A204.1 (cell line): ENCODE results near the gene NT5C2.
"Not testable (repeated sequence)": the region's sequence is repeated elsewhere in the genome, so short reads cannot be mapped to it uniquely, and the experiment has no call there.

Experiments
- FAIRE-seq: peaks from 2 replicates; lab custom pipeline; 2012; peaks lifted over from hg19 to GRCh38; lab: Jason Lieb, UNC

Gene NT5C2

DNA sequence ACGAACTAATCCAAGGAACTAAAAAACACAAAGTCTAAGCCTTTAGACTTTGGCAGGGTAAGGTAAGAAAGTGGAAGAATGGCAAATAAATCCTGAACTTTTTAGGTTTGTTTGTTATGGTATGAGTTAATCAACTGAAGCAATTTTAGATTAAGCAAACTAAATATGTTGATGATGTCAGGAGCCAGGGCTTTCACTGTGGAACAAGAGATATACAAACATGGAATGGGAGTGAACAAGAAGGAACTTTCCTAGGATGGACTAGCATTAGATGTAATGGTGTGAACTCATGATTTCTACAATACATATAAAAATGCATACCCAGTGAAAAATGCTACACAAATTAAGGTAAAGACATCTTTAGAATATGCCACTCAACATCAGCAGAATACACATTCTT is 35.8 kb downstream of the NT5C2 start:
- no peak for FAIRE-seq

DNA sequence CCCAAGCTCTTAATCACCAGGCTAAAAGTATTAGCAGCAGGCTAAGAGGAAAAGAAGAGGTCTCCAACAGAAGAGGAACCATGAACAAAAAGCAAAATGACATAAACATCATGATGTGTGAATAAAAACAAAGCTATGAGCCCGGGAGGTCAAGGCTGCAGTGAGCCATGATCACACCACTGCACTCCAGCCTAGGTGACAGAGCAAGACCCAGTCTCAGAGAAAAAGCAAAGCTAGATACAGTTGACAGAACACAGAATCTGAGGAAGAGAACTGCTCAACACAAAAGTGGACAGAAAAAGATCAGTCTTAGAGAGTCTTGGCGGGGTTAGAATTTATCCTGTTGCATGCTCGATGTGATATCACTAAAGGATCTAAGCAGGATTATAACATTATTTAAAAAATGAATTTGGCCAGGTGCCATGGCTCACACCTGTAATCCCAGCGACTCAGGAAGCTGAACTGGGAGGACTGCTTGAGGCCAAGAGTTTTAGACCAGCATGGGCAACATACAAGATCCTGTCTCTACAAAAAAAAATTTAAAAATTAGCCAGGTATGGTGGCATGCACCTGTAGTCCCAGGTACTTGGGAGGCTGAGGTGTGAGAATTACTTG is 37.5 kb downstream of the NT5C2 start:
- no peak for FAIRE-seq

DNA sequence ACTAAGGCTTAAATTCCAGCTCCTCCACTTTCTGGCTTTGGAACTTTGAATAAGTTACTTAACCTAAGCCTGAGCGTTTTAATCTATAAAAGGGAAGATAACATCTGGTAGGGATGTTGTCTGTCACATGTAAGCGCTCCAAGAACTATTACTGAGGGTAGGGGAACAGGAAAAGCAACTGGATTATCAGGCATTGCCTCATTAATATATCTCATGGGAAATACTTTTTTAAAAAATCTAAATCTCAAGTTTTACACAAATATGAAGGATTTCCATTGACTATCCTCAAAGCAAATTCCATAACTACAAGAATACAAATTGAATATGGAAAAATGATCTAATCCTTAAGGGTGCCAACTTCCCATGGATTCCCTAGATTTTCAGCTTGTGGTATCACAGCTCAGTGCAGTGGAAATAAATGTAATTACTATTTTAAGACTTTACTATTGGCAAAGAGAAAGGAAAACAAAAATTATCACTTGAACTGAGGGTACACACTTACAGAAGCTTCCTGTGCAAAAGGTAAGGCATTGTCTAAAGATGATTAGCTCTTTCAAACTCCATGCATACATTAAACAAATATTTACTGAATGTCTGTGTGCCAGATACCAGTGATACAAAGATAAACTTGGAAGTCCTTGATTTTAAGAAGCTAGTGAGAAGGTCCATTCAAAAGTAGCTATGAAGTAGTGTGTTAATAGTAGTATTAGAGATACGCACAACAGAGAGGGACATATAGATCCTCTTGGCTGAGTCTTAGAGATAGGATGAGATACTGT is 38.4 kb downstream of the NT5C2 start:
- no peak for FAIRE-seq

DNA sequence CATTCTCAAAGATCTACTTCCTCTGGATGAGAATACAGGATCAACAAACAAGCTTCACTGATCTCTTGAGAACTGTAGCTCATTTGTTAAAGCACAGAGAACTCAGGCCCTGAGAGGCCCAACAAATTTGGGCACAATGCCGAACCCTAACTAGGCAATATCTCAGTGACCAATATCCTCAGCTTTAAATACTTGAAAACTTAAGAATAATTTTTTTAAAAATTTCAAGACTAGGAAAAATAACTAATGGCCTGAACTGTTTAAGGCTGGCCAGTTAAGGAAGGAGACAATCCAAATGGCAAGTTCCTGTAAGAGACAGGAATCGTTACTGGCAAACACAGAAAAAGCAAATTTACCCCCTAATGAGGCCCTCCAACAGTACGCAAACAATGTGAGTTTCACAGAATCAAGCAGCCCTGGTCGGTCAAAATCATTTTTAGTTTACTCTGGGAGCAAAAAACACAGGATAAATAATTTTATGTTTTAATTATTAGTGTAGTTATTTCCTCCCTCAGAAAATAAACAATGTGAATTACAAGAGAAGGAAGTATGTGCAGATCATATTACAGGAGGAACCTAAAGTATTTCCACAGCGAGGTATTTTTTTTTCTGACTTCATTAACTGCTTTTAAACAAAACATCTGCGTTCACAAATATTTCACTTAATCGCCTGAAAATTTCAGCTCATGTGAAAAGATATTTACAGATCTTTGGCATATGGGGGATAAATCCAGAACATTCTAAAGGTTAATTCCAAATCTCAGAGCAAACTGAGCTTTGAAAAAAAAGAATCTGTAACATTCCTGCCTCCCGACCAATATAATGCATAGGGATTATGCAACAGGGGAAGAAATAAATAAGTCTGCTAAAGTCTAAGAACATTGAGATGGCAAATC is 39.5 kb downstream of the NT5C2 start:
- FAIRE-seq: peak; percentile 100

DNA sequence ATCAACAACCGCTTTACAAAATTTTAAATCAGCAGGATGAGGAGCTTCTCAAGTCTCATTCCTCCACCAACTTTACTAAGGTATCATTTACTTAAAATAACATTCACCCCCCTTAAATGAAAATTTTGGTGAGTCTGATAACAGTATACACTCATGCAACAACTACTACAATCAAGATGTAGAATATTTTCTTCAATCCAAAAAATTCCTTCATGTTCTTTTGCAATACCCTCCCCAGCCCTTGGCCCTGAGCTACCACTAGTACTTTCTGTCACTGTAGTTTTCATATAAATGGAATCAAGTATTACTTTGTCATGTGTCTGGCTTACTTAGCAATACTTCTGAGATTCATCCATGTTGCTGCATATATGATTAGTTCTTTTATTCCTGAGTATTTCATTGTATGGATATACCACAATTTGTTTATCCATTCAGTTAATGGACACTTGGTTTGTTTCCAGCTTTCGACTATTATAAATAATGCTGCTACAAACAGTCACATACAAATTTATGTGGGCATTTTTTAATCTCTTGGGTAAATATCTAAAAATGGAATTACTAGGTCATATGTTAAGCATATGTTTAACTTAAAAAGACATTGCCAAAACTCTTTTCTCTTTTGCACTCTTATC is 43.0 kb downstream of the NT5C2 start:
- peak; percentile 98 for FAIRE-seq

DNA sequence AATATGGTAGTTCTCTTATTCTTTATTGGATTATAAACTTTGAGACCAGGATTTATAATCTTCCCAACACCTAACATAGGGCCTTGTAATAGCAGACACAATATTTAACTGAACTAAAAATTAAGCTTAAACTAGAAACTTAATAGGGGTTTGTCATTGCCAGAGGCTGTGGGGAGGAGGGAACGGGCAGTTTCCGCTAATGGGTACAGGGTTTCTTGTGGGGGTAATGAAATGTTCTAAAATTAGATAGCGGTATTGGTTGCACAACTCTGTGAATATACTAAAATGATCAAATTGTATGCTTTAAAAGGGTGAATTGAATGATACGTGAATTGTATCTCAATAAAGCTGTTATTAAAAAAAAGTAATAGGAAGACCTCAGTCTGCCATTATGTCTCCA is 45.4 kb downstream of the NT5C2 start:
- no peak for FAIRE-seq

DNA sequence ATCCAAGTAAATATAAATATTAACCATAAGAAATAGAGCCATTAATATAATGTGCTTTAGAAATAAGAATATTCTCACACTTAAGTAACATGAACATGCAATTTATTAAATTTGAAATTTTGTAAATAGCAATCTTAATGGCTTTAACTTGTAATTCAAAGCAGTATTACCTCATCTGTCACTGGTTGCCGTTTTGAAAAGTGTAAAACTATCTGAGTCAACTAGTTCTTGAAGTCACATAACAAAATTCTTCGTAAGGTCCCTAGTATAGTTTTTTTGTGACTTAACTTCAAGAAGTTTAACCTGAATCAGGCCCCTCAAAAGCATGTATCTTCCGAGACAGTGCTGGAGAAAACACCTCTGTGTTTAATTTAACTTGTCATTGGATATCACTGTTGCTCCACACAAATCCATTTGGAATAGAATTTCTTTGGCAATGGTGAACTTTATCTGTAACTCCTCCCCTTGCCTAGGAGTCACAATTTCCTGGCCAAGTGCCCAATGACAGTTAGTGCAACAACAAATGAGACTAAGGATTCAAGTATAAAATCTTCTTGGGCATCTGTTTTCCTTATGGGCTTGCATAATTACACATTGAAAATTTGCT is 47.1 kb downstream of the NT5C2 start:
- peak; percentile 97 for FAIRE-seq

DNA sequence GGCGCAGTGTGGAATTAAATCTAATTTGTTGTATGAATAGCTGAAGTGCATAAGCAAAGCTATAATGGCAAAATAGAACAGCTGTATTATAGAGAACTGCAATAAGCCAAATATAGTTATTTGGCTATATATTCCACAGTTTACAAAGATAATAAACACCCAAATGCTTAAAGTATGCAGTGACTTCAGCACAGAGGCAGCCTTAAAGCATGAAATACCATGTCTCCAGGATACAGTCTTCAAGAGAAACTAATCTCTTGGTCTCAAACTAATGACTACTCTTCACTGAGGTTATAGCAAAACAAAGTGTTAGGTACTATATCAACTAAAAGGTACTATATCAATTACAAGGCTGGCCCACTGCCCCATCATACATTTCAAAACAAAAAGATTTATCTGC is 48.0 kb downstream of the NT5C2 start:
- no peak for FAIRE-seq

DNA sequence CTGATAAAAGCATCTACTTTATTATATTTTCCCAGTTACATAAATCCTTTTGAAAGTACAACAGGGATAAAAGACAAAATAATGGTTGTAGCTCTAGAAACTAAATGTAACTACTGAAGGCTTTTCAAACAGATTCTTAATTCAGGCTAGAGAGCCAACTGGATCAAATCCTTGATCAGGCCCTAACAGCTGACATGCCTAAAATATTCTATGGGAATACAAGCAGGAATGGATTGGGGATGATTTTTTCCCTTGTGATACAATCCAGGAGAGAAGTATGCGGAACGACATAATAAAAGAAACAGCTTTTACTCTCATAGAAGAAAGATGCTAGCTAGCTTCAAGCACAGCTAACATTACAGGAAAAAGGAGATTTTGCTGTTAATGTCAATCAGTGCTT is 49.0 kb downstream of the NT5C2 start:
- FAIRE-seq: no peak

DNA sequence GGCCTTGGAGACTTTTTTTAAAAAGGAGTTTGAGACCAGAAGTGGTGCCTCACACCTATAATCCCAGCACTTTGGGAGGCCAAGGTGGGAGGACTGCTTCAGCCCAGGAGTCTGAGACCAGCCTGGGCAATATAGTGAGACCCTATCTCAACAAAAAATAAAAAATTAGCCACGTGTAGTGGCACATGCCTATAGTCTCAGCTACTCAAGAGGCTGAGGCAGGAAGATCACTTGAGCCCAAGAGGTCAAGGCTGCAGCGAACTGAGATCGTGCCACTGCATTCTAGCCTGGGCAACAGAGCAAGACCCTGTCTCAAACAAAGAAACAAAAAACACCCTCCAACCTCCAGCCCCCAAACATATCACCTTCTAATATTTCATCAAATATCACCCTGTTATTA is 49.4 kb downstream of the NT5C2 start:
- not testable (repeated sequence) for FAIRE-seq

DNA sequence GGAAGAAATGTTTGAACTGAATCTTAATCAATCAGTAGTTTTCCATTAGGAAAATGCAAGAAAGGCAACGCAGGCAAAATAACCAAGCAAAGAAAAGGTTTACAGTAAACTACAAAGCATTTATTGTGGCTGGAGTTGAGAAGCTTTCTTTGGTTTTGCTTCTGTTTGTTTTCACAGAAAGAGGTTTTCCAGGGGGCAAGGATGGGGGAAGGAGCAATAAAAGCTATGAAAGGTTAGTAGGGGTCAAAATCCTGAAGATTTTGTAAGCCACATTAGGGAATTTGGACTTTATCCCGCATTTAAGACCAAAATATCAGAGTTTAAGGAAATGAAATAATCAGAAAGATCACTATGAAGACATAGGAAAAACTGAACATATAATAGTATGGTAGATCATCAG is 51.1 kb downstream of the NT5C2 start:
- peak; percentile 72 for FAIRE-seq

DNA sequence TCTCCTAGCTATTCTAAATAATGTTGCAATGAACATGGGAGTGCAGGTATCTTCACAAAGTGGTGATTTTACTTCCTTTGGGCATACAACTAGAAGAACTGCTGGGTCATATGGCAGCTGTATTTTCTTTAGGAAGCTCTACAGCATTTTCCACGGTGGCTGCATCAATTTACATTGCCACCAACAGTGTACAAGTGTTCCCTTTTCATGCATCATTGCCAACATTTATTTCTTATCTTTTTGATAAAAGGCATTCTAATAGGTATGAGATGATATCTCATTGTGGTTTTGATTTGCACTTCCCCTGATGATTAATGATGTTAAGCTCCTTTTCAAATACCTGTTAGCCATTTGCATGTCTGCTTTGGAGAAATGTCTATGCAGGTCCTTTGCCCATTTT is 52.6 kb downstream of the NT5C2 start:
- no peak for FAIRE-seq

DNA sequence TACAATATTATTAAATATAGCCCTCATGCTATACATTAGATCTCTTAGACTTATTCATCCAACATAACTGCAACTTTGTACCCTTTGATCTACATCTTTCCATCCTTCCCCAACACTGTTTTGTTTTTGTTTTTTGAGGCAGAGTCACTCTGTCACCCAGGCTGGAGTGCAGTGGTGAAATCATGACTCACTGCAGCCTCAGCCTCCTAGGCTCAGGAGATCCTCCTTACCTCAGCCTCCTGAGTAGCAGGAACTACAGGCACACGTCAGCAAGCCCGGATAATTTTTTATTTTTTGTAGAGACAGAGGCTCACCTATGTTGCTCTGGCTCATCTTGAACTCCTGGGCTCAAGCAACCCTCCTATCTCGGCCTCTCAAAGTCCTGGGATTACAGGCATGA is 53.3 kb downstream of the NT5C2 start:
- FAIRE-seq: no peak

DNA sequence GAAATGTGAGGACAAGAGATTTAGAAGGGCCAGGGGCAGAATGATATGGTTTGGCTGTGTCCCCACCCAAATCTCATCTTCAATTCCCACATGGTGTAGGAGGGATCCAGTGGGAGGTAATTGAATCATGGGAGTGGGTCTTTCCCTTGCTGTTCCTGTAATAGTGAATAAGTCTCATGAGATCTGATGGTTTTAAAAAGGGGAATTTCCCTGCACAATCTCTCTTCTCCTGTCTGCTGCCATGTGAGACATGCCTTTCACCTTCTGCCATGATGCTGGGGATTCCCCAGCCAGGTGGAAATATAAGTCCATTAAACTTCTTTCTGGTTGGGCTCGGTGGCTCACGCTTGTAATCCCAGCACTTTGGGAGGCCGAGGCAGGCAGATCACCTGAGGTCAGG is 57.9 kb downstream of the NT5C2 start:
- not testable (repeated sequence) for FAIRE-seq

DNA sequence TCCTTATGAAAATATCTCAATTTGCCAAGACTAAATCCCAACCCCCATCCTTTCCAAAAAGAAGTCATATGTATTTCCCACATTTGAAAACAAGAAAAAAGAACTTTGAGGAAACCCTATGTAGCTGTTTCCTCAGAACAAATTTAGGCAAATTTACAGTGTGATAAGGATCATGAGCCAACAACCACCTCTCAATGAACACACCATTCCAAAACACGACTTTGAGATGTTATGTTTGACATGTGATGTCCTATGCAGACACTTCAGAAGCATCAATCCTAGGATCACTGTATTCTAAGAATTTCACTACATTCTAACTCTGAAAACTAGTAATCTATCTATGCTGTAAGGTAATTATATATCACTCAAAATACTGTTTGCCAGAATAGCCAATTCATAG is 62.2 kb downstream of the NT5C2 start:
- no peak for FAIRE-seq

DNA sequence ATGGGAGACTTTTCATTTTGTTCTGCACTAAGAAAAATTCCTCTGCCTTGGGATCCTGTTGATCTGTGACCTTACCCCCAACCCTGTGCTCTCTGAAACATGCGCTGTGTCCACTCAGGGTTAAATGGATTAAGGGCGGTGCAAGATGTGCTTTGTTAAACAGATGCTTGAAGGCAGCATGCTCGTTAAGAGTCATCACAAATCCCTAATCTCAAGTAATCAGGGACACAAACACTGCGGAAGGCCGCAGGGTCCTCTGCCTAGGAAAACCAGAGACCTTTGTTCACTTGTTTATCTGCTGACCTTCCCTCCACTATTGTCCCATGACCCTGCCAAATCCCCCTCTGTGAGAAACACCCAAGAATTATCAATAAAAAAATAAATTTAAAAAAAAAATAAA is 62.9 kb downstream of the NT5C2 start:
- not testable (repeated sequence) for FAIRE-seq

DNA sequence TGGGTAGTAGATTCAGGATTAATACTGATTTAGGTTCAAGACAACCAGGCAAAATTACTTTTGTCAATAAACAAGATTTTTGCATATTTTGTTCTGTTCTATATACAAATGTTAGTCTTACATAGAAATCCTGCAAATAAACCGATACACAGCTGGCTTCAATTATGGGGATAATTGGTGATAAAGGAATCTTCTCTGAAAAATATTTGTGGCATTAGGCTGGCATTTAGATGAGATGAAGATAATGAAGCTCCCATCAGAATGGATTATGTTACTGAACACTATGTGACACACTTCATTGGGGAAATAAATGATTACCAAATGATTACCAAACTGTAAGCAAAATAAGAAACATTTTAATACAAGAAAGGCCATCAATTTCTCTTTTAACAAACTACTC is 65.8 kb downstream of the NT5C2 start:
- peak; percentile 14 for FAIRE-seq

DNA sequence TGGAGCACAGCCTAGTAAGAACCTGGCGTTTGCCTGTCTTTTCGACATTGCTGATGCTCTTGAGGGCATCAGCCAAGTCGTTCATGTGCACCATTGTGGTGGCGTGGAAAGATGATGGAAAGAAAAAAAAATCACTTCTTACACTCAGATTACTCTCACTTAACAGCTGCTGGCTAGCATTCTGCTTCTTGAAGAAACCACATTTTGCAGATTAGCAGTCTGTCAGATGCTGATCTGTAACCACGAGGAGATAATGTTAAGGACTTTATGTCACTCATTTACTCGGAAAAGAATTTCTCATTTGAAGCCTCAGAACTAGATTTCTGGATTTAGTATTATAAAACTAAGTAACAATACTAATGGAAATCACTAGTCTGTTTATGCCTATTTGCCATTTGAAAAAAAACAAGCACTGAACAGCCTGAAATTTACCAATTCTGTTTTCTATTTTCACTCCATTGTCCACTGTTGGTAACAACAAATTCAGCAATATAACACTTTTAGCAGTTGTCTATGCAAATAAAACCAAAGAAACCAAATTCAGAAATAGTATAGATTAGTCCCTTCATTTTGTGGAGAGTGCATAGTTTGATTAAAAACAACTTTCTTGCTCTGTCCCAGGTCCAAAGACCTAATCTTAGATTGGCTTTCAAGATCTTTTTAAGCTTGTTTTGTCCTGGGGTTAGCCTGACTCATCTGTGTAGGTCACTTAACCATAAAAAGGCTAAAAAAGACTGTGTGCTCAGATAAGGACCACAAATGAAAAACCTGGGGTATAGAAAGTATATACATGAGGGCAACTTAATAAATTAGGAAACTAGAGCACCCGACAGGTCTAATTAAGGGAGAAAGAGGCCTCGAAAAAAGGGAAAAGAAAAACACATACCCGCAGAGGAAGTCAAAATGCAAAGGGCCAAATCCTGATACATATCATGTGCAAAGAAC is 67.5 kb downstream of the NT5C2 start:
- FAIRE-seq: peak; percentile 57

DNA sequence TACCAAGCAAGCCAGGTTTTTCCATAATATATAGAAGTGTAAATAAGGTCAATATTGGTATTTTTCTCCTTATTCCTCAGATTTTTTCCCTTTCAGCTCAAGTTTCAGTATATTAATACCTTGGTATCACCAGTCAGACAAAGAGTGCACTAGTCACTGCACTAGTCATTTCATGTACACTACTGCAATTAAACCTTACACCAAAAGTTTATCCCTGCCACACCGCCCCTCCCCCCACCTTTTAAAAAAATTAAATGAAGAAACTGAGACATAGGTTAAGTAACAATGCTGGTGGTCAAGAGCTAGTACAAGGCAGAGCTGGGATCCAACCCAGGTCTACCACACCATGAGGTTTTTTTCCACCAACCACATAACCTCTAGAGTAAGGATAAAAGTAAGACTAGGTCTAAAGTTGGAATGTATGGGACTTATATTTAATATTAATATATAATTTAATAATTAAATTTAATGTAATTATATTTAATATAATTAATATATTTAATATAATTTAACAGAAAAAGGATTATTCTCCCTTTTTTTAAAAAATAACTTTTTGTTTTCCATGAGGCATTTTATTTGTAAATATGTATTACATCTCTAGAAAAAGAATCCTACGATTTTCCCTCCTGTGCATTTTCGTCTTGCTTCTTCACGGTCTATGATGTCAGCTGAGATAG is 68.5 kb downstream of the NT5C2 start:
- no peak for FAIRE-seq

DNA sequence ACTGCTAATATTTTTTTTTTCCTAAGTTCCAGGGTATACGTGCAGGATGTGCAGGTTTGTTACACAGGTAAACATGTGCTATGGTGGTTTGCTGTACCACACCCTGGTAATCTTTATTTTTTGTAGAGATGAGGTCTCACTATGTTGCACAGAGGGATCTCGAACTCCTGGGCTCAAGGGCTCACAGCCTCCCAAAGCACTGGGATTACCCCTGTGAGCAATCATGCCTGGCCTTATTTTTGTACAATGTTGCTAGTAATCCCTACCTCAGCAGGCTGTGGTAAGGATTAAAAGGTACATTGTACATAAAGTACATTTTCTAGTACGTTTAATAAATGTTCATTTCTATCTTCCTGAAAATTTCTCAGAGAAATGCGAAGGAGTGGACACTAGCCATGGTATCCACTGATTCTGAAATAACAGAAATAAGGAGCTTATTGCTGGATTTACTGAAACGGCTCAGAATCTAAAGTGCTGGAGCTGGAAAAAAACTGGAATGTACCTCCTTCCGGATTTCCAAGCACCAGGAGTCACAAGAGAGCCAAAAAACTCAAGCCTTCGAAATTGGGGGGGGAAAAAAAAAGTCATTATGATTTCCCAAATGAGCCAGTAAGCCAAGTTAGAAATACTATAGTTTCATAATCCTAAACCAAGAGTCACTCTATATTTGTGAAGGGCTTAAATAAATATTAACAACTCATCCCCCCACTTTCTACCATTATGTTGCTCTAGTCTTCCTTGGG is 69.6 kb downstream of the NT5C2 start:
- FAIRE-seq: peak; percentile 99
